Measurements from ENCODE around the gene STARD13.

Gene STARD13

DNA sequence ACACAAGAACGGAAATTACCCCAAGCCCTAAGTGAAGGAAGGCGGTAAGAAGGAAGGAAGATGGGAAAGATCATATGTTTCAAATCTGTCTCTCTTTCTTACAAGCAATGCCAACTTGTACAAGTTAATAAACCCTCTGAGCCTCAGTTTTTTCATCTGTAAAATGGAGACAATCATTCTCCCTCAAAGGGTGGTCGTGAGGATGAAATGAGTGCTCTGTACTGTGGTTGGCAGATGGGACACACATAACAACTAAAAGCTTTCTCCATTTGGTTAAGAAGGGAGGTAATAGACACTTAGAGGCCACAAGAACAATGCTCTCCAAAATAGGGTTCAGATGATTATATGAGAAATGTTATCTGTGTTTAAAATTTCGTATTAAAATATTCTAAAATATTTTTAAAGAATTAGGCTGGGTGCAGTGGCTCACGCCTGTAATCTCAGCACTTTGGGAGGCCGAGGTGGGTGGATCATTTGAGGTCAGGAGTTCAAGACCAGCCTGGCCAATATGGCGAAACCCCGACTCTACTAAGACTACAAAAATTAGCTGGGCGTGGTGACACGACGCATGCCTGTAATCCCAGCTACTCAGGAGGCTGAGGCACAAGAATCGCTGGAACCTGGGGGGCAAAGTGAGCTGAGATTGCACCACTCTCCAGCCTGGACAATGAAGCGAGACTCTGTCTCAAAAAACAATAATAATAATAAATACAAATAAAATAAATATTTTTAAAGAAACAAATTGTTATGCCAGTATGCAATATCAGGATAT lies 89.7 kb downstream of the STARD13 start:
- H3K27me3 ChIP-seq (ENCODE audit: insufficient read depth, insufficient read length): no peaks in the 10 kb centered on the region
- TF ChIP-seq SUZ12 (IDR thresholded peaks at IDR 0.05; ENCODE audit: extremely low read depth, insufficient read depth, insufficient read length) (no peak), ZNF274 (IDR thresholded peaks at IDR 0.05; ENCODE audit: low read depth, low read length) (no peak), YY1 (IDR thresholded peaks at IDR 0.05; ENCODE audit: insufficient read depth, insufficient read length) (no peak)
- H3K9me3 ChIP-seq (ENCODE audit: insufficient read depth, low read length): no peaks in the 10 kb centered on the region
- H3K4me1 ChIP-seq (ENCODE audit: insufficient read depth, insufficient read length): no peaks in the 10 kb centered on the region
- H3K36me3 ChIP-seq (ENCODE audit: insufficient read depth, insufficient read length, low read length): no peaks in the 10 kb centered on the region
- H3K4me3 ChIP-seq (ENCODE audit: insufficient read length, low read depth): no peak overlapping the region
- no peak overlapping the region for H3K9ac ChIP-seq (ENCODE audit: insufficient read length, low read depth)
- no peak for DNase-seq (ENCODE audit: low read depth, low spot score)

DNA sequence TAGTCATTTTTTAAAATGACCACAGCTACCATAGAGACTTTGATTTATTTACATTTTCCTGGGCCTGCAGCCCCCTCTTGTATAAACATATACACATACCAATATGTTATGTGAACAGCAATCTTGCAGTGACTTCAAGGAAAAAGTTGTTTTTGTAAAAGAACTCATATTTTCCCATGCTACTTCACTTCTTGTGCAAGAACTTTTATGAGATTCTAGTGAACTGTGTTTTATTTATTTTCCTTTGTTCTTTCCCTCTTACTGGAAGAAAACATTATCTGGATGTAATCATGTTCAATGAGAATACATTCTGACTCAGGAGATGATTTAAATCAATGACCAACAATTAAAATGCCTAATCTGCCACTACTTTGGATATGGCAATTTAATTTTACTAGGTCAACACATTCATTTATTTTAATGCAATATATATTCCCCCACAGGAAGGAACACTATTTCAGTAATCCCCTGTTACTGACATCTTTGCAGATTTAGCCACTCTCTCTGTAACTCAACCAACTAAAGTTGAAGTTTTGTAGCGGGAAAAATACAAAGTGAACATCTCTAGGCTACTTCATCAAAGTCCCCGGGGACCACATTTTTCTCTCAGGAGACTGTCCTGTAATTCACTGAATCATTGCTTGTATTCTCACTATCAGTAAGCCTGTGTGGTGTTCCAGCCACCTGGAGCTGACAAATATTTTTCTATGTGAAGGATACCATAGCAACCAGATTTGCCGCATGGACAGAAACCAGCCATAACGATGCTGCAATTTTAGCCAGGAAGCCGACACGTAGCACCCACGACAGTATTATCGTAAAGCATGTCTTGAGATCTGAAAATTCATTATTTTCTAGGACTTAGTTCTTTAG lies 90.5 kb downstream of the STARD13 start:
- Histone ChIP-seq H3K9me3 (ENCODE audit: insufficient read depth, low read length) (no peaks in the 10 kb centered on the region), H3K9ac (ENCODE audit: insufficient read length, low read depth) (no peak overlapping the region), H3K4me3 (ENCODE audit: insufficient read length, low read depth) (no peak overlapping the region), H3K36me3 (ENCODE audit: insufficient read depth, insufficient read length, low read length) (no peaks in the 10 kb centered on the region), H3K27me3 (ENCODE audit: insufficient read depth, insufficient read length) (no peaks in the 10 kb centered on the region), H3K4me1 (ENCODE audit: insufficient read depth, insufficient read length) (no peaks in the 10 kb centered on the region)
- no peak for TF ChIP-seq YY1 (IDR thresholded peaks at IDR 0.05; ENCODE audit: insufficient read depth, insufficient read length)
- TF ChIP-seq SUZ12 (IDR thresholded peaks at IDR 0.05; ENCODE audit: extremely low read depth, insufficient read depth, insufficient read length): no peak
- TF ChIP-seq ZNF274 (IDR thresholded peaks at IDR 0.05; ENCODE audit: low read depth, low read length): no peak
- no peak for DNase-seq (ENCODE audit: low read depth, low spot score)

DNA sequence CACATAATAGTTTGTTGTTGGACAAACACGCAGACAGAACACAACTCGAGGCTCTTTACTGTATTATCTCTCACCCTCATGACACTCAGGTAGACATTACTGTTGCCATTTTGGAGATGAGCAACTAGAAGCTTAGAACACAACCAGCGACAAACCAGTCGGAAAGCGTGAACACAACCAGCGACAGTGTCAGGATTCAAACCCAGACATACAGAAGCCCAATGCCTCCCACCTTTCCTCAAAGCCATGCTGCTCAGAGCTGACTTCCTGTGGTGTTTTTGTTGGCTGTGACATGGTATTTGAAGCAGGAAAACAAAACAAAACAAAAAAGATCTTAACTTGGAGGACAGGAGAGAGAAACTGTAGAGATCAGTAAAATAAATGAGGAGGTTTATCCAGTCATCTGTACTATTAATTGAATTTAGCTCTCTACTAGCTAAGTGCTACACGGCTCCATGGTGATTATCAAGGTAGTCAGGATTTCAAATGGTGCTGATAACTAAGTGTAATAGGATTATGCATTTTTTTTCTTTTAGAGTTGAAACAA lies 92.1 kb downstream of the STARD13 start:
- no peaks in the 10 kb centered on the region for H3K36me3 ChIP-seq (ENCODE audit: insufficient read depth, insufficient read length, low read length)
- H3K27me3 ChIP-seq (ENCODE audit: insufficient read depth, insufficient read length): no peaks in the 10 kb centered on the region
- no peak for DNase-seq (ENCODE audit: low read depth, low spot score)
- no peaks in the 10 kb centered on the region for H3K4me1 ChIP-seq (ENCODE audit: insufficient read depth, insufficient read length)
- H3K9me3 ChIP-seq (ENCODE audit: insufficient read depth, low read length): no peaks in the 10 kb centered on the region
- H3K9ac ChIP-seq (ENCODE audit: insufficient read length, low read depth): no peak overlapping the region
- H3K4me3 ChIP-seq (ENCODE audit: insufficient read length, low read depth): no peak overlapping the region
- TF ChIP-seq ZNF274 (IDR thresholded peaks at IDR 0.05; ENCODE audit: low read depth, low read length) (no peak), SUZ12 (IDR thresholded peaks at IDR 0.05; ENCODE audit: extremely low read depth, insufficient read depth, insufficient read length) (no peak), YY1 (IDR thresholded peaks at IDR 0.05; ENCODE audit: insufficient read depth, insufficient read length) (no peak)

DNA sequence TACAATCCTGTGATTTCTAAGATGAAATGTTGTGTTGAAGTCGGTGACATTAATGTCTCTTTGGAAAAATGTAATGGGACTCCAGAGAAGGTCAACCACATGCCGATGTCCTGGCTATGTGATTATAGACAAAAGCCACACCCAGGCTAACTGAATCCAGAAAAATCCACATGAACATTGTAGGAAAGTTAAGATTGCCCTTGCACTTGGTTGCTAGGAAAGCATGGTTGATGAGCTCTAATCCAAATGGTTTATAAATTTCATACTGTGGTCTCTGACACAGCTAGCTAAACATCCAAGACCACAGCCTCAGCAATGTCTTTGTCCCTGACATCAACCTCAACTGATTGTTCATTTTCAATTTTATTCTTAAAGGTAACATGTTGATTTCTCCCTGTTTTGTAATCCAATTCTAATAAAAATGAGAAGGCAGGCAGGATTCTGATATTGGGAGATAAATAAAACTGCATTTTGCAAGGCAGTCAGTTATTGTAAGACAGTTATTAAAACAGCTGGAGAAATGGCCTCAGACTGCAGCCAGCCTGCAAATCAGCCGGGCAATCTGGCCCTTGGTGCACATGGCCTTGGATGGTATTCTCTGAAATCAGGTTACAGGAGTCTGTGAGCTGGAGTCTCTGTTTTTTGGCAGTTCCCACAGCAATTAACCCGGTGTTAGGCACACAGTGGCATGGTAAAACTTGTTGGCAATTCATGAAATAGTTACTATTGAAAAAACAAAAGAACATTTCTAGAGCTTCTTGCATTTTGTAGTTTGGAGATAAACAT lies 93.9 kb downstream of the STARD13 start:
- no peak for TF ChIP-seq YY1 (IDR thresholded peaks at IDR 0.05; ENCODE audit: insufficient read depth, insufficient read length)
- no peak for TF ChIP-seq SUZ12 (IDR thresholded peaks at IDR 0.05; ENCODE audit: extremely low read depth, insufficient read depth, insufficient read length)
- TF ChIP-seq ZNF274 (IDR thresholded peaks at IDR 0.05; ENCODE audit: low read depth, low read length): no peak
- Histone ChIP-seq H3K4me1 (ENCODE audit: insufficient read depth, insufficient read length) (no peaks in the 10 kb centered on the region), H3K27me3 (ENCODE audit: insufficient read depth, insufficient read length) (no peaks in the 10 kb centered on the region), H3K36me3 (ENCODE audit: insufficient read depth, insufficient read length, low read length) (no peaks in the 10 kb centered on the region), H3K9ac (ENCODE audit: insufficient read length, low read depth) (no peak overlapping the region), H3K4me3 (ENCODE audit: insufficient read length, low read depth) (no peak overlapping the region), H3K9me3 (ENCODE audit: insufficient read depth, low read length) (no peaks in the 10 kb centered on the region)
- no peak for DNase-seq (ENCODE audit: low read depth, low spot score)

DNA sequence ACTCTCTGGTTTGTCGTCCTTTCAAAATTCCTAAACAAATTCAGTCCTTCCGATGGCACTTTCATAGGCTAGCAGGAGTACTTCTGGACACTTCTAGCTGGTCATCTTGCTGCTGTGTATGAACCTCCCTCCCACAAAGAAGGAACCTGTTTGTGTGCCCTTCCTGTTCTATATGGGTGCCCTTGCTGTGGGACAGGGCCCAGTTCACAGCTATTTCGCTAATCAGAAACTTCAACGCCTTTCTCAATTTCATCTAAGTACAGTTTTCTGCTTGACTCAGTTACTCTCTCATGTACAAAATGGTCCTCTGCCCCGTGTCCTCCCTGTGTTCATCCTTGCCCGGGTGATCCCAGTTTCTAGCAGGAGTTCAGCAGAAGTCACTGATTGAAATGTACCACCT lies 96.1 kb downstream of the STARD13 start:
- Histone ChIP-seq H3K27me3 (ENCODE audit: insufficient read depth, insufficient read length) (no peaks in the 10 kb centered on the region), H3K4me3 (ENCODE audit: insufficient read length, low read depth) (no peak overlapping the region), H3K4me1 (ENCODE audit: insufficient read depth, insufficient read length) (peaks cover 3% of the 10 kb centered on the region), H3K9ac (ENCODE audit: insufficient read length, low read depth) (no peak overlapping the region), H3K36me3 (ENCODE audit: insufficient read depth, insufficient read length, low read length) (no peaks in the 10 kb centered on the region), H3K9me3 (ENCODE audit: insufficient read depth, low read length) (no peaks in the 10 kb centered on the region)
- DNase-seq (ENCODE audit: low read depth, low spot score): no peak
- TF ChIP-seq ZNF274 (IDR thresholded peaks at IDR 0.05; ENCODE audit: low read depth, low read length) (no peak), SUZ12 (IDR thresholded peaks at IDR 0.05; ENCODE audit: extremely low read depth, insufficient read depth, insufficient read length) (no peak), YY1 (IDR thresholded peaks at IDR 0.05; ENCODE audit: insufficient read depth, insufficient read length) (no peak)

DNA sequence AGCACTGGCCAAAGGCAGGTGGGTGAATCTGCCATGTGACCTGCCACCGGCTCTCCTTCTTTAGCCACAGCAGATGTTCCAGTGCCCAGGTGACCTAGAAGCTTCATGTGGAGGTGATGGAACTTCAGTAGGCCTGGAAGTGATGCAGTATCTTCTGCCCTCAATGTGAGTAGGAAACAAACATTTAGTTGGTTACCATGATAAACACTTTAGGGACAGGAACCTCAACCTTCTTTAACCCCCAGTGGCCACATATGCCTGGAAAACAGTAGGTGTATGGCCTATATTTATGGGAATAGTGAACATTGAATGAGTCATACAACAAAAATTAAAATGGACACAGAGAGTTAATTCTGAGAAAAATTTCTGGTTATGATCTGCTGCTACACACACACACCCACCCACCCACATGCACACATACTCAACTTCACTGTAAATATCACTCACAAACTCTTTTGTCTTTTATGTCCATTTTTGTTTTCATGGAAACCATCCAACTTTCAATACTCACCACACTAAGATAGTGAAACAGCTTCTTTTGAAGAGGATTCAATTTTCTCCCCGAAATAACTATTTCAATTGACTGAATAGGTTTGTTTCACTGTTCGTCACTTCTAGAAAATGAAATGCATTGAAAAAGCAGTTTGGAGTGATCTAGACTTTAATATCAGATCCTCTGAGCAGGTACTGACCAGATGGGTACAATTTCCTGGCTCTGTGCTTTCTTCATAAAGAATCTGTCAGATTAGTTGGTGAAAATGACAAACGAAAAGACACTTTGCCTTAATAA lies 97.3 kb downstream of the STARD13 start:
- TF ChIP-seq YY1 (IDR thresholded peaks at IDR 0.05; ENCODE audit: insufficient read depth, insufficient read length): no peak
- no peak for TF ChIP-seq ZNF274 (IDR thresholded peaks at IDR 0.05; ENCODE audit: low read depth, low read length)
- TF ChIP-seq SUZ12 (IDR thresholded peaks at IDR 0.05; ENCODE audit: extremely low read depth, insufficient read depth, insufficient read length): no peak
- Histone ChIP-seq H3K4me1 (ENCODE audit: insufficient read depth, insufficient read length) (peaks cover 3% of the 10 kb centered on the region), H3K27me3 (ENCODE audit: insufficient read depth, insufficient read length) (no peaks in the 10 kb centered on the region), H3K9me3 (ENCODE audit: insufficient read depth, low read length) (no peaks in the 10 kb centered on the region), H3K9ac (ENCODE audit: insufficient read length, low read depth) (no peak overlapping the region), H3K36me3 (ENCODE audit: insufficient read depth, insufficient read length, low read length) (no peaks in the 10 kb centered on the region), H3K4me3 (ENCODE audit: insufficient read length, low read depth) (no peak overlapping the region)
- no peak for DNase-seq (ENCODE audit: low read depth, low spot score)

Data from NT2/D1 (cell line).